Endothelial cell of umbilical vein (primary cell): Measurements from ENCODE around the gene ATRNL1. TPM values are rescaled to one million over a fixed set of nuclear protein-coding genes. Genes with fewer than 3 reads are reported as not detected.
A peak's percentile ranks its signal among the peaks of the same experiment; 100 is the strongest.

Experiments used
- BruUV-seq: library from RNA; stranded (reverse); fragments of 400-500 nt; replicated peaks from 2 replicates; lab custom pipeline; 2021; lab: Mats Ljungman, UMichigan
- CTCF ChIA-PET: fragments of 300-600, 350-600 bp; sonication (Branson Sonifier 250); formaldehyde crosslinking; loops from one replicate; lab custom pipeline; 2021; ENCODE audit warnings: antibody characterized with exemption, inconsistent platforms; lab: Charles Lee
- POLR2A ChIA-PET: fragments of 300-600, 350-600 bp; sonication (Branson Sonifier 250); formaldehyde crosslinking; loops from one replicate; lab custom pipeline; 2021; ENCODE audit warnings: antibody characterized with exemption, inconsistent platforms; lab: Charles Lee
- DNase-seq: peaks from one replicate; pipeline ENCODE4 v3.0.0-alpha.2; 2011; ENCODE audit warnings: low read depth, low spot score
- FAIRE-seq: peaks from 2 replicates; lab custom pipeline; 2011; peaks lifted over from hg19 to GRCh38; lab: Jason Lieb, UNC
- H2AFZ ChIP-seq: 2 replicates; pipeline ENCODE4 v1.6.0; 2012; ENCODE audit warnings: low read depth, low read length, control low read depth, inconsistent platforms
- H3K27ac ChIP-seq: 2 replicates; pipeline ENCODE4 v1.5.1; 2011; ENCODE audit warnings: low read depth, mild to moderate bottlenecking, control low read depth, low read length, moderate library complexity; ENCODE audit not compliant: insufficient read depth
- H3K27me3 ChIP-seq, 2 experiments: 2 replicates each; pipeline versions ENCODE4 v1.6.0 to v1.6.1; 2011; ENCODE audit warnings: low read length in 2 of 2, mixed read lengths in 1 of 2; ENCODE audit not compliant: control insufficient read depth in 2 of 2, insufficient read depth in 2 of 2
- H3K36me3 ChIP-seq, 2 experiments: 2 replicates in 1 of 2; 3 replicates in 1 of 2; pipeline ENCODE4 v1.5.1; 2011; ENCODE audit warnings: low read length in 2 of 2, mild to moderate bottlenecking in 1 of 2, moderate library complexity in 1 of 2; ENCODE audit not compliant: control insufficient read depth in 2 of 2, insufficient read depth in 2 of 2; ENCODE audit errors: extremely low read depth in 1 of 2
- H3K4me1 ChIP-seq: 3 replicates; pipeline ENCODE4 v1.5.1; 2011; ENCODE audit warnings: mild to moderate bottlenecking, low read length; ENCODE audit not compliant: control insufficient read depth, insufficient read depth; ENCODE audit errors: extremely low read depth
- H3K4me2 ChIP-seq: 2 replicates; pipeline ENCODE4 v1.6.1; 2011; ENCODE audit warnings: low read length, control low read depth, mixed read lengths; ENCODE audit not compliant: insufficient read depth
- H3K4me3 ChIP-seq, 3 experiments: fragments of 200-600 bp in 1 of 3; sonication (generic), shearing (Covaris generic) in 1 of 3; replicated peaks in 1 of 3; 2 replicates each; pipeline ENCODE4 v1.5.1; 2011 to 2016; ENCODE audit warnings: control low read depth in 3 of 3, low read length in 3 of 3, mild to moderate bottlenecking in 2 of 3, inconsistent platforms in 1 of 3, low read depth in 1 of 3, moderate library complexity in 1 of 3; ENCODE audit not compliant: insufficient read depth in 1 of 3
- H3K79me2 ChIP-seq: 2 replicates; pipeline ENCODE4 v1.6.0; 2012; ENCODE audit warnings: low read length, inconsistent platforms; ENCODE audit not compliant: control insufficient read depth, insufficient read depth
- H3K9ac ChIP-seq: replicated peaks from 2 replicates; pipeline ENCODE3; 2011; ENCODE audit warnings: low read length, control low read depth; ENCODE audit not compliant: insufficient read depth; ENCODE audit errors: extremely low read depth
- H3K9me1 ChIP-seq: replicated peaks from 3 replicates; pipeline ENCODE4 v1.6.0; 2011; ENCODE audit warnings: mild to moderate bottlenecking, low read length; ENCODE audit not compliant: control insufficient read depth, insufficient read depth; ENCODE audit errors: extremely low read depth
- H3K9me3 ChIP-seq: replicated peaks from 2 replicates; pipeline ENCODE4 v1.5.1; 2012; ENCODE audit warnings: low read length, inconsistent platforms; ENCODE audit not compliant: control insufficient read depth, insufficient read depth
- H4K20me1 ChIP-seq: replicated peaks from 2 replicates; pipeline ENCODE3; 2011; ENCODE audit warnings: mild to moderate bottlenecking, low read length; ENCODE audit not compliant: control insufficient read depth, insufficient read depth; ENCODE audit errors: extremely low read depth
- EZH2 ChIP-seq: IDR thresholded peaks from 2 replicates; pipeline ENCODE4 v1.6.1; 2012; ENCODE audit warnings: borderline replicate concordance, low read depth, mild to moderate bottlenecking, moderate library complexity, low read length, inconsistent platforms; ENCODE audit not compliant: severe bottlenecking
- FOS ChIP-seq: IDR thresholded peaks from 2 replicates; pipeline ENCODE4 v1.6.1; 2011; ENCODE audit warnings: mild to moderate bottlenecking, low read length, moderate library complexity, borderline replicate concordance; ENCODE audit not compliant: insufficient read depth
- GATA2 ChIP-seq: IDR thresholded peaks from 2 replicates; pipeline ENCODE4 v1.7.0; 2011; ENCODE audit warnings: low read depth, mild to moderate bottlenecking, moderate library complexity, mixed read lengths, low read length; ENCODE audit not compliant: insufficient read length, insufficient read depth
- JUN ChIP-seq: IDR thresholded peaks from 2 replicates; pipeline ENCODE4 v1.6.1; 2011; ENCODE audit warnings: borderline replicate concordance, low read depth; ENCODE audit not compliant: insufficient read length, insufficient read depth
- MAX ChIP-seq: IDR thresholded peaks from 2 replicates; pipeline ENCODE4 v1.6.1; 2011; ENCODE audit not compliant: insufficient read depth, insufficient read length
- MYC ChIP-seq: IDR thresholded peaks from one replicate; pipeline ENCODE4 v1.6.1; 2011; ENCODE audit warnings: mild to moderate bottlenecking, low read depth, low read length
- POLR2A ChIP-seq: IDR thresholded peaks from 2 replicates; pipeline ENCODE4 v1.6.1; 2012; ENCODE audit warnings: low read depth, mild to moderate bottlenecking, control low read depth, low read length
- POLR2AphosphoS5 ChIP-seq: IDR thresholded peaks from 2 replicates; pipeline ENCODE4 v1.6.1; 2012; ENCODE audit warnings: low read depth, mild to moderate bottlenecking, control low read depth, low read length, moderate library complexity; ENCODE audit not compliant: insufficient read depth
- dilution Hi-C: fragments of 300-500 bp; cut with MboI; formaldehyde crosslinking; loops from one replicate; pipeline ENCODE4 v1.15.0; 2019; ENCODE audit warnings: low sequenced_read_pairs; ENCODE audit not compliant: extremely low pct_ligation_motif_present
- intact Hi-C: fragments of 100-400 bp; cut with micrococcal nuclease; formaldehyde crosslinking; loops from one replicate; pipeline ENCODE4 v1.10.0; 2022
- polyA plus RNA-seq, 4 experiments: library from polyadenylated mRNA; depleted of rRNA in 3 of 4; stranded (reverse) in 3 of 4; unstranded in 1 of 4; fragments of >200 nt; gene quantifications; 2 replicates each; pipeline versions ENCODE4 v1.2.1 to v1.2.3, GENCODE V29; 2011 to 2012; ENCODE audit warnings: missing spikeins in 1 of 4
- total RNA-seq: library from RNA; stranded (reverse); gene quantifications from 2 replicates; pipeline ENCODE4 v1.2.3, GENCODE V29; 2021
- TF ChIP-seq, protein P1 (sequence below), 2 donors: IDR thresholded peaks; 1 replicate in 1 of 2; 2 replicates in 1 of 2; pipeline ENCODE4 v1.5.1; 2011; ENCODE audit warnings: low read length in 2 of 2, mild to moderate bottlenecking in 2 of 2, moderate library complexity in 2 of 2, control low read depth in 1 of 2, inconsistent platforms in 1 of 2, low read depth in 1 of 2; ENCODE audit not compliant: insufficient read depth in 1 of 2; ENCODE audit errors: extremely low read depth in 1 of 2

The ATRNL1 gene
- total and polyA plus RNA-seq, 2 donors (not counting 3 experiments of a cell fraction or from before 2014, with no cell fraction given): not detected

GRCh38 chr10:115985786-115986185 lies 892.6 kb downstream of the ATRNL1 start:
- H3K36me3 ChIP-seq: no peaks in the 10 kb centered on the region
- POLR2A ChIA-PET: no interaction called here
- no peaks in the 10 kb centered on the region for H3K4me1 ChIP-seq
- no peaks in the 10 kb centered on the region for H3K79me2 ChIP-seq
- dilution Hi-C loops (no loop called here), intact Hi-C loops (no loop called here)
- no peak overlapping the region for H3K27ac ChIP-seq
- CTCF ChIA-PET: no interaction called here
- H2AFZ ChIP-seq: no peak overlapping the region
- no peak overlapping the region for H3K4me2 ChIP-seq
- no TSS peak for BruUV-seq
- H3K9me1 ChIP-seq: no peaks in the 10 kb centered on the region
- no peaks in the 10 kb centered on the region for H3K27me3 ChIP-seq
- H3K4me3 ChIP-seq: no peak overlapping the region
- no peak overlapping the region for H3K9ac ChIP-seq
- FAIRE-seq: peak; percentile 35
- H3K9me3 ChIP-seq: no peaks in the 10 kb centered on the region
- TF ChIP-seq EZH2 (no peak), GATA2 (no peak), POLR2A (no peak), FOS (no peak), POLR2AphosphoS5 (no peak), MAX (no peak), MYC (no peak), JUN (no peak)
- TF ChIP-seq, protein P1, sequence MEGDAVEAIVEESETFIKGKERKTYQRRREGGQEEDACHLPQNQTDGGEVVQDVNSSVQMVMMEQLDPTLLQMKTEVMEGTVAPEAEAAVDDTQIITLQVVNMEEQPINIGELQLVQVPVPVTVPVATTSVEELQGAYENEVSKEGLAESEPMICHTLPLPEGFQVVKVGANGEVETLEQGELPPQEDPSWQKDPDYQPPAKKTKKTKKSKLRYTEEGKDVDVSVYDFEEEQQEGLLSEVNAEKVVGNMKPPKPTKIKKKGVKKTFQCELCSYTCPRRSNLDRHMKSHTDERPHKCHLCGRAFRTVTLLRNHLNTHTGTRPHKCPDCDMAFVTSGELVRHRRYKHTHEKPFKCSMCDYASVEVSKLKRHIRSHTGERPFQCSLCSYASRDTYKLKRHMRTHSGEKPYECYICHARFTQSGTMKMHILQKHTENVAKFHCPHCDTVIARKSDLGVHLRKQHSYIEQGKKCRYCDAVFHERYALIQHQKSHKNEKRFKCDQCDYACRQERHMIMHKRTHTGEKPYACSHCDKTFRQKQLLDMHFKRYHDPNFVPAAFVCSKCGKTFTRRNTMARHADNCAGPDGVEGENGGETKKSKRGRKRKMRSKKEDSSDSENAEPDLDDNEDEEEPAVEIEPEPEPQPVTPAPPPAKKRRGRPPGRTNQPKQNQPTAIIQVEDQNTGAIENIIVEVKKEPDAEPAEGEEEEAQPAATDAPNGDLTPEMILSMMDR (IDR thresholded peaks at IDR 0.05; ENCODE audit: extremely low read depth in 1 of 2, insufficient read depth in 1 of 2, low read depth in 1 of 2, low read length in 2 of 2): no peak
- H4K20me1 ChIP-seq: no peaks in the 10 kb centered on the region
- DNase-seq: peak; percentile 17
